ENCODE measurements around the gene ATF1. TPM values are rescaled to one million over a fixed set of nuclear protein-coding genes. Genes with fewer than 3 reads are reported as not detected.
A peak's percentile ranks its signal among the peaks of the same experiment; 100 is the strongest.
"Not testable (repeated sequence)": the region's sequence is repeated elsewhere in the genome, so short reads cannot be mapped to it uniquely, and the experiment has no call there.

The ATF1 gene
- total RNA-seq, 1 experiment from 2014 or later: 33.1 TPM

- no peak for DNase-seq (ENCODE audit: low spot score)
Observed at GRCh38 chr12:50751948-50752721, 11.8 kb upstream of the ATF1 start.

- DNase-seq (ENCODE audit: low spot score): no peak
Observed at GRCh38 chr12:50753232-50753769, 10.6 kb upstream of the ATF1 start.

DNA sequence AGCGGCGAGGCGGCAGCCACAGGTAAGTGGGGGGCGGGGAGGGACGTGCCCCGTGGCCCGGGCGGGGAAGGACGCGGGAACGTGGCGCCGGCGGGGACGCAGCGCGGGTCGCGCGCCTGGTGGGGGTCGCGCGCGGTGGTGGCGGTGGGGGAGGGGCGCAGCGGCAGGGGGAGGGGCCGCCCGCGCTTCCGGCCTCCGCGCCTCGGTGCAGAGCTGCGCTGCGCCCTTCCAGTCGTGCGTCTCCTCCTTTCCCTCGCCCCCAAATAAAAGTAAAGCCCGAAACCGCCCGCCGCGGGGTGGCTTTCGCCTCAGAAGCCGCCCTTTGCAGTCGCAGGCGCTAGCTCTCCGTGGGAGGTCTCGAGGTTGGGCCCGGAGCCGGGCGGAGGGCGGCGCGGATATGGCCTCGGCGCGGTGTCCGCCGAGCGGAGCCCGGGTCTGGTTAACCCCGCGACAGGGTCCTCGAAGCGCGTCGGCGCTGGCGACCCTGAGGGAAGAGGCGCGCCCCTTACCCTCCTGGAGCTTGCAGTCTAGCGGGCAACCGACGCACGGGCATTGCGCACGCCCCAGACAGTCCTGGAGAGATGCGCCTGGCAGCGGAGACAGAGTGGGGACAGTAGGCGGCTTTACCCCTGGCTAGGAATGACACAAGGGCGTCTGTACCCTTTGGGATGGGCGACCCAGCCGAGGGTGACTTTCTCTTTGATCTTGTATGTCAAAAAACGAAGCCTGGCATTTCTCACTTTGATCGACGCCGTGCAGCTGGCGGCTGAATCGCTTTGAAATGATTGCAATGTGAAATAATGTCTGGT is 589 bp downstream of the ATF1 start:
- DNase-seq (ENCODE audit: low spot score): peak; percentile 22

DNA sequence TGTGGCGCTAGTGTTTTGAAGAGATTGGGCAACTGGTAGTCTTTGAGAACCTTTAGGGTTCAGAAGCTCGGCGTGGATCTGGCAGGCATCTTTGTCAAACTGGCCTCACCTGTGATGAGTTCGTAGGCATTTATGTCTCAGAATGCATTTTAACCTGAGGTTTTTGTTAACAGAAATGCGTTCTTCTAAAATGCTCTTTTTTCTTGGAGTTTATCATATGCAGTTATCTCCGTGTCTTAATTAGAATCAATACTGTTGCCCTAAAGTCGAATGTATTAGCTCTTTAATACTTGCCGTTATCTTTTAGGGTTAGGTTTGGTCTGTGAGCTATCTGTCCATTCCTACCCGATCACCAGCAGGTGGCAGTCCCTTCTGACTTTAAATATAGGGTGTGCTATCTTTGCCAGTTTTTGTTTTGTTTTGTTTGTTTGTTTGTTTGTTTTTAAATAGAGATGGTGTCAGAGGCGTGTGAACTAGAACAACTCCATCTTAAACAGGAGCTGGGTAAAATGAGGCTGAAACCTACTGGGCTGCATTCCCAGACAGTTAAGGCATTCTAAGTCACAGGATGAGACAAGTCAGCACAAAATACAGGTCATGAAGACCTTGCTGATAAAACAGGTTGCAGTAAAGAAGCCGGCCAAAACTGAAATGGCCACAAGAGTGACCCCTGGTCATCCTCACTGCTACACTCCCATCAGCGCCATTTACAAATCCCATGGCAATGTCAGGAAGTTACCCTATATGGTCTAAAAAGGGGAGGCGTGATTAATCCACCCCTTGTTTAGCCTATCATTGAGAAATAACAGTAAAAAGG is 1.4 kb downstream of the ATF1 start:
- DNase-seq (ENCODE audit: low spot score): peak; percentile 56

GRCh38 chr12:50768391-50768790 is 4.5 kb downstream of the ATF1 start:
- DNase-seq (ENCODE audit: low spot score): no peak

GRCh38 chr12:50768813-50769212 is 4.9 kb downstream of the ATF1 start:
- not testable (repeated sequence) for DNase-seq (ENCODE audit: low spot score)

DNA sequence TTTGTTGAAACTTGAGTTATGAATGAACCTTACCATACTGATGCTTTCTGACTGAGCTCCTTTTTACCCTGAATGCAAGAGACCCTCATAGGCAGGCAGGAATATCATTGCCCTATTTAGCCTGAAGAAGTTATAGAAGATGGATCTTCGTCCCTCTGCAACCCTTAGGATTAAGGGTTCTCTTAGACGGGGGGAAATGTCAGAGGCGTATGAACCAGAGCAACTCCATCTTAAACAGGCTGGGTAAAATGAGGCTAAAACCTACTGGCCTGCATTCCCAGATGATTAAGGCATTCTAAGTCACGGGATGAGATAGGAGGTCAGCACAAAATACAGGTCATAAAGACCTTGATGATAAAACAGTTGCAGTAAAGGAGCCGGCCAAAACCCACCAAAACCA is 7.5 kb downstream of the ATF1 start:
- DNase-seq (ENCODE audit: low spot score): no peak

GRCh38 chr12:50772470-50772869 is 8.6 kb downstream of the ATF1 start:
- DNase-seq (ENCODE audit: low spot score): no peak

DNA sequence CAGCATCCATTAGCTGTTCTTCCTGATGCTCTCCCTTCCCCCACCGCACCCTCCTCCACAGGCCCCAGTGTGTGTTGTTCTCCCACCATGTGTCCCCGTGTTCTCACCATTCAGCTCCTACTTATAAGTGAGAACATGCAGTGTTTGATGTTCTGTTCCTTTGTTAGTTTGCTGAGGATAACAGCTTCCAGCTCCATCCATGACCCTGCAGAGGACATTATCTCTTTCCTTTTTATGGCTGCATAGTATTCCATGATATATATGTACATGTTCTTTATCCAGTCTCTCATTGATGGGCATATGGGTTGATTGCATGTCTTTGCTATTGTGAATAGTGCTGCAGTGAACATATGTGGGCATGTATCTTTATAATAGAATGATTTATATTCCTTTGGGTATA is 9.0 kb downstream of the ATF1 start:
- no peak for DNase-seq (ENCODE audit: low spot score)

DNA sequence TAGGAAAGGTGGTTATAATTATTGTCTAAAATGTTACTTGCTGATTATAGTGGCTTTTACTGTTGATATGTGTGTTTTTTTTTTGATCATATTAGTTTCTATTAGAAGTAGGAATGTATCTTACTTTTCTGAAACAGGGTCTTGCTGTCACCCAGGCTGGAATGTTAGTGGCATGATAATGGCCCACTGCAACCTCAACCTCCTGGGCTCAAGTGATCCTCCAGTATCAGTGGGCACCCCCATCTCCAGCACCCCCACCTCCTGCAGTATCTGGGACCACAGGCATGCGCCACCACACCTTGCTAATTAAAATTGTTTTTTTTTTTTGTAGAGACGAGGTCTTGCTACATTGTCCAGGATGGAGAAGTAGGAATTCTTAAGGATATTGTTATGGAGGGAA is 11.3 kb downstream of the ATF1 start:
- DNase-seq (ENCODE audit: low spot score): no peak

GRCh38 chr12:50776749-50777728 is 13.1 kb downstream of the ATF1 start:
- no peak for DNase-seq (ENCODE audit: low spot score)

DNA sequence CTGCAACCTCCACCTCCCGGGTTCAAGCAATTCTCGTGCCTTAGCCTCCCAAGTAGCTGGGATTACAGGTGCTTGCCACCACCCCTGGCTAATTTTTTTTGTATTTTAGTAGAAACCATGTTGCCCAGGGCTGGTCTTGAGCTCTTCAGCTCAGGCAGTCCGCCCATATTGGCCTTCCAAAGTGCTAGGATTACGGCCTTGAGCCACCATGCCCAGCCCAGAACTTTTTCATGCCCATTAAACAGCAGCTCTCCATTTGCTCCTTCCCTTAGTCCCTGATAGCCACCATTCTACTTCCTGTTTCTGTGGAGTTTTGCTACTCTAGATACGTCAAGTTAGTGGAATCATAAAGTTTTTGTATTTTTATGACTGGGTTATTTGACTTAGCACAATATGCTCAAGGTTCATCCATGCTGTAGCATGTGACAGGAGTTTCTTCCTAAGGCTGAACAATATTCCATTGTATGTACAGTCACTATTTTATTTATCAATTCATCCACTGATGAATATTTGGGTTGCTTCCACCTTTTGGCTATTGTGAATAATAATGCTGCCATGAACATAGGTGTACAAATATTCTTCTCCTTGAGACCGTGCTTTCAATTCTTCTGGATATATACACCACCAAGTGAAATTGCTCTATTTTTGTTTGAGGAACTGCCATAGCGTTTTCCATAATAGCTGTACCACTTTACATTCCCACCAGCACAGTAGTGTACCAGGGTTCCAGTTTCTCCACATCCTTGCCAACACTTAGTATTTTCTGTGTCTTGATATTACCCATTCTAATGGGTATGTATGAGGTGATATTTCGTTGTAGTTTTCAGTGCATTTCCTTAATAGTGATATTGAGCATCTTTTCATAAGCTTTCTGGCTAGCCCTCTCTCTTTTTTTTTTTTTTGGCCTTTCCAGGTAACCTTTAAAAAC is 15.0 kb downstream of the ATF1 start:
- no peak for DNase-seq (ENCODE audit: low spot score)

- no peak for DNase-seq (ENCODE audit: low spot score)
Observed at GRCh38 chr12:50780013-50780412, 16.1 kb downstream of the ATF1 start.

DNA sequence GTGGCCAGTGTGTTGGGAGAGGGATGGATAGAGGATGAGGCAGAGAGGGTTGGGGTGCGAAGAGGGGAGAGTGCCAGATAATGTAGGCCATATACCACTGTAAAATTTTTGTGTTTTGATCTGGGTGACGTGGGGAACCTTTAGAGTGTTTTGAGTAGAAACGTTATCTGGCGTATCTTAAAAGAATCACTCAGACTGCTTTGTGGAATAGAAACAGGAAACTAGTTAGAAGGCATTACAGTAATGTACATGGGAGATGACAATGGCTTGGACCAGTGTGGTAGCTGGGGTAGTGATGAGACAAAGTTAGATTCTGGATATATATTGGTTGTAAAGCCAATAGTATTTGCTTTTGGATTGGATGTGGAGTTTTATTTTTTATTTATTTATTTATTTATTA is 20.6 kb downstream of the ATF1 start:
- DNase-seq (ENCODE audit: low spot score): no peak

DNA sequence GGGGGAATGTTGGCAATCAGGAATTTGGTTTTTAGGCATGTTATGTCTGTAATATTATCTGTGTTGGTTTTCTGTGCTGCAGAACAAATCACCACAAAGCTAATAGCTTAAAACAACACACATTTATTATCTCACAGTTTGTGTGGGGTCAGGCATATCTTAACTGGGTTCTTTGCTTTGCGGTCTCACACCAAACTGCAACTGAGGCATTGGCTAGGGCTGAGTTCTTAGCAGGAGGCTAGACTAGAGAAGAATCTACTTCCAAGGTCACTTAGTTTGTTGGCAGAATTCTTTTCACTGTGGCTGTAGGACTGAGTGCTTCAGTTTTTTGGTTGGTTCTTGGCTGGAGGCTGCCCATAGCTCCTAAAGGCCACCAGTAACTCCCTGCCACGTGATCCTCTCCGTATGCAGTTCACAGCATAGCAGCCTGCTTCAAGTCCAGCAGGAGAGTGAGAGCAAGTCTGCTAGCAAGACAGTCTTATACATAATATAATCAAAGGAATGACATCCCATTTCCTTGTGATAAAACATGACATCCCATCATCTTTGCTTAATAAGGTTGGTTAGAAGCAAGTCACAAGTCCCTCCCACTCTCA is 21.6 kb downstream of the ATF1 start:
- DNase-seq (ENCODE audit: low spot score): no peak

DNA sequence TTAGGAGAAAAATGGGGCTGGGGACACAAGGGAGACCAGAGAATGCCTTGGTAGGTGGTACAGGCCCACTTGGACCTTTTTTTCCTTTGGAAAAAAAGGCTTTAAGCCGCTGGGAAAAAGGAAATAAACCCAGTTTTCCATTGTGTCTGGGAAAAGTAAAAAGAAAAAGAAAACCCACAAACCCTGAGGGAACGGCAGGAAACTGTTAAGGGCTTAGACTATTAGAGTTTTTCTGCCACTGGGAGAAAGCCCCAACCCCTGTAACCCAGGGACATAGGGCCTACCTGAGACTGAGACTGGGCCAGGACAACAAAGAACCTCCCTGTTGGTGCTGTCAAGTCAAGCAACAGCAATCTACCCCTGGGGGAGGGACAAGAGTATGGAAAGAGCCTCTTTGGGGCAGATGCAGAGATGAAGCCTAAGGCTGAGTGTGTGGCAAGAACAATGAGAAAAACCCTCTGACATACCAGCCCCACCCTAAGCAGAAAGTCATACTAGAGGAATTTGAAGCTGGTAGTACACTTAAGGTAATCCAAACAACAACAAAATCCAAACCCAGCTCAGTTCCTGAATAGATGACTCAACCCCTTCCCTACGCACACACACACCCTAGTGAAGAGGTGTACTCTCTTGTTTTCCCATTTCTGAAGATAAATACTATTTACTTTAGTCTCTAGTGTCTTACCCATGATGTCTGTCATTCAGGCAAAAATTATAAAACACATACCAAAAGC is 22.8 kb downstream of the ATF1 start:
- DNase-seq (ENCODE audit: low spot score): peak; percentile 96

- no peak for DNase-seq (ENCODE audit: low spot score)
Observed at GRCh38 chr12:50787618-50788017, 23.7 kb downstream of the ATF1 start.

GRCh38 chr12:50788561-50788960 is 24.7 kb downstream of the ATF1 start:
- peak; percentile 93 for DNase-seq (ENCODE audit: low spot score)

DNA sequence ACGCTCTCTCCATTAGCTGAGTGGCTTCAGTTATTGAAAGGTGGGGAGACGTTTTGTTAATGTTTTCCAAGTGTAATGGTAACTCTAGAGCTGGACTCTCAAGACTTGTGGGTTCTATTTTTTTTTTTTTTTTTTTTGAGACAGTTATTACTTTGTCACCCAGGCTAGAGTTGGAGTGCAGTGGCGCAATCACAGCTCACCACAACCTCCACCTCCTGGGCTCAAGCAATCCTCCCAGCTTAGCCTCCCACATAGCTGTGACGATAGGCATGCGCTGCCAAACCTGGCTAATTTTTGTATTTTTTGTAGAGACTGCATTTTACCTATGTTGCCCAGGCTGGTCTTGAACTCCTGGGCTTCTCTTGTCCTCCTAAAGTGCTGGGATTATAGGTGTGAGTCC is 26.2 kb downstream of the ATF1 start:
- DNase-seq (ENCODE audit: low spot score): peak; percentile 62
